ENCODE data around the gene NUP205.
A peak's percentile ranks its signal among the peaks of the same experiment; 100 is the strongest.
"Not testable (repeated sequence)": the region's sequence is repeated elsewhere in the genome, so short reads cannot be mapped to it uniquely, and the experiment has no call there.

Gene NUP205

GRCh38 chr7:135620980-135621850 is 63.5 kb downstream of the NUP205 start:
- DNase-seq (ENCODE audit: low read depth in 2 of 2), result no peak

- DNase-seq (ENCODE audit: low read depth in 2 of 2), result no peak
Observed at GRCh38 chr7:135634191-135634878, 76.6 kb downstream of the NUP205 start.

GRCh38 chr7:135639690-135640089 is 82.0 kb downstream of the NUP205 start:
- not testable (repeated sequence) for DNase-seq (ENCODE audit: low read depth in 2 of 2)

GRCh38 chr7:135644154-135644553 is 86.4 kb downstream of the NUP205 start:
- DNase-seq (ENCODE audit: low read depth in 2 of 2), result no peak

GRCh38 chr7:135644729-135645128 is 87.0 kb downstream of the NUP205 start:
- no peak for DNase-seq (ENCODE audit: low read depth in 2 of 2)

GRCh38 chr7:135645296-135645904 is 87.7 kb downstream of the NUP205 start:
- no peak for DNase-seq (ENCODE audit: low read depth in 2 of 2)

GRCh38 chr7:135647755-135648154 is 90.0 kb downstream of the NUP205 start:
- no peak for DNase-seq (ENCODE audit: low read depth in 2 of 2)

- no peak for DNase-seq (ENCODE audit: low read depth in 2 of 2)
Observed at GRCh38 chr7:135648235-135648634, 90.5 kb downstream of the NUP205 start.

GRCh38 chr7:135650831-135651573 is 93.3 kb downstream of the NUP205 start:
- DNase-seq (ENCODE audit: low read depth in 2 of 2), result no peak

- no peak for DNase-seq (ENCODE audit: low read depth in 2 of 2)
Observed at GRCh38 chr7:135653340-135654080, 95.8 kb downstream of the NUP205 start.

- DNase-seq (ENCODE audit: low read depth in 2 of 2), result no peak
Observed at GRCh38 chr7:135658564-135658963, 100.8 kb downstream of the NUP205 start.

- DNase-seq (ENCODE audit: low read depth in 2 of 2), result no peak
Observed at GRCh38 chr7:135659159-135659846, 101.6 kb downstream of the NUP205 start.

- no peak for DNase-seq (ENCODE audit: low read depth in 2 of 2)
Observed at GRCh38 chr7:135661311-135662122, 103.8 kb downstream of the NUP205 start.

GRCh38 chr7:135662123-135662372 is 104.3 kb downstream of the NUP205 start:
- no peak for DNase-seq (ENCODE audit: low read depth in 2 of 2)

- peak; percentile 91 to 92 for DNase-seq (ENCODE audit: low read depth in 2 of 2)
Observed at GRCh38 chr7:135662373-135663114, 104.8 kb downstream of the NUP205 start, which contains the start of gene STMP1. STMP1 (plus strand) TSS chr7:135662514.

- no peak for DNase-seq (ENCODE audit: low read depth in 2 of 2)
Observed at GRCh38 chr7:135664046-135664589, 106.4 kb downstream of the NUP205 start.

GRCh38 chr7:135665042-135665441 is 107.3 kb downstream of the NUP205 start:
- no peak for DNase-seq (ENCODE audit: low read depth in 2 of 2)

- no peak for DNase-seq (ENCODE audit: low read depth in 2 of 2)
Observed at GRCh38 chr7:135666156-135666555, 108.4 kb downstream of the NUP205 start.

GRCh38 chr7:135666846-135667245 is 109.1 kb downstream of the NUP205 start:
- no peak for DNase-seq (ENCODE audit: low read depth in 2 of 2)
